ENCODE results near the gene LRPPRC. TPM values are rescaled to one million over a fixed set of nuclear protein-coding genes. Genes with fewer than 3 reads are reported as not detected.

Gene LRPPRC
- total and polyA plus RNA-seq, 9 of the 15 experiments (the other 6 are each of a cell fraction or from before 2014, with no cell fraction given) = 41.5 to 214 (median 138) TPM

DNA sequence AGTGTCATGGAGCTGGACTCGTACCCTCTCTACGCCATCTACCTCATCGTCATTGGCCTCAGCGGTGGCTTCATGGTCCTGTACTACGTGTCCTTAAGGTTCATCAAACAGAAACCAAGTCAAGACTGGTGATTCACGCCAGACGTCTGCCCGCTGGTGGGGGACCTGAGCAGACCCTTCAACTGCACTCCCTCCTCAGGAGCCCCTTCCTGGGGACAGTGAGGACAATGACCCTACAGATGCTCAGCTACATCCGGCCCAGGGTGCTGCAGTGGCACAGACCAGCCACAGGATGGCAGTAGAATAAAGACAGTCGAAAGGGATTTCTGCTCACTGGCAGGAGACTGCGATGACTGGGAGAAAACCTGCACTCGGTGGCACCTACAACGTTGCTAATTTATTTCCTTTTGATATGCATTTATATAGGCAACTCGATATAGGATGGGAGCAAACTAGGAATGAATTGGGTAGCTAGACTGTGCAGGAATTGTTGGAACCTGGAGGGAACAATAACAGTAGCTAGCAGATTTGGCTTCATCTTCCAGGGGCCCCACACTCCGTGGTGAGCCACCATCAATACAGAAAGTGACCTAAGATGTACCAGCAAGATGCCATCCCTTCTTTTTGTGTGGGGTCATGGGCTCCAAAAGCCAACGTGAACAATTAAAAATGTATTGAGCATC is 117.9 kb downstream of the LRPPRC start (continued):
- TF ChIP-seq, protein P1, sequence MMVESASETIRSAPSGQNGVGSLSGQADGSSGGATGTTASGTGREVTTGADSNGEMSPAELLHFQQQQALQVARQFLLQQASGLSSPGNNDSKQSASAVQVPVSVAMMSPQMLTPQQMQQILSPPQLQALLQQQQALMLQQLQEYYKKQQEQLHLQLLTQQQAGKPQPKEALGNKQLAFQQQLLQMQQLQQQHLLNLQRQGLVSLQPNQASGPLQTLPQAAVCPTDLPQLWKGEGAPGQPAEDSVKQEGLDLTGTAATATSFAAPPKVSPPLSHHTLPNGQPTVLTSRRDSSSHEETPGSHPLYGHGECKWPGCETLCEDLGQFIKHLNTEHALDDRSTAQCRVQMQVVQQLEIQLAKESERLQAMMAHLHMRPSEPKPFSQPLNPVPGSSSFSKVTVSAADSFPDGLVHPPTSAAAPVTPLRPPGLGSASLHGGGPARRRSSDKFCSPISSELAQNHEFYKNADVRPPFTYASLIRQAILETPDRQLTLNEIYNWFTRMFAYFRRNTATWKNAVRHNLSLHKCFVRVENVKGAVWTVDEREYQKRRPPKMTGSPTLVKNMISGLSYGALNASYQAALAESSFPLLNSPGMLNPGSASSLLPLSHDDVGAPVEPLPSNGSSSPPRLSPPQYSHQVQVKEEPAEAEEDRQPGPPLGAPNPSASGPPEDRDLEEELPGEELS (CRISPR knock-in tag; IDR thresholded peaks at IDR 0.05; ENCODE audit: borderline replicate concordance) = no peak
- TF ChIP-seq ZNF12 (CRISPR knock-in tag; IDR thresholded peaks at IDR 0.05) (no peak), KLF16 (IDR thresholded peaks at IDR 0.05) (peak; percentile 47; the same call in 1 of the 2 replicates), KLF6 (CRISPR knock-in tag; IDR thresholded peaks at IDR 0.05; ENCODE audit: borderline replicate concordance) (no peak), ETV5 (CRISPR knock-in tag; IDR thresholded peaks at IDR 0.05; ENCODE audit: low read depth) (peak; percentile 91), CTBP1 (IDR thresholded peaks at IDR 0.05; ENCODE audit: borderline replicate concordance) (peak; percentile 15; the same call in 1 of the 2 replicates), SMC3 (conservative IDR thresholded peaks at IDR 0.05; ENCODE audit: insufficient read depth, low read depth, low read length) (peak; percentile 85), STAG1 (CRISPR knock-in tag; IDR thresholded peaks at IDR 0.05; ENCODE audit: borderline replicate concordance) (peak; percentile 80; the same call in 1 of the 2 replicates), NELFE (IDR thresholded peaks at IDR 0.05; ENCODE audit: insufficient read depth, insufficient read length) (no peak), SPI1 (IDR thresholded peaks at IDR 0.05; ENCODE audit: borderline replicate concordance, low read depth, low read length) (no peak), PML (IDR thresholded peaks at IDR 0.05; ENCODE audit: low read length) (no peak), EHMT2 (IDR thresholded peaks at IDR 0.05) (no peak), CREM (IDR thresholded peaks at IDR 0.05; ENCODE audit: low read depth) (0 out of 2 replicates have a peak, but pooled peaks have one; percentile 11), TFAP4 (CRISPR knock-in tag; IDR thresholded peaks at IDR 0.05; ENCODE audit: borderline replicate concordance) (peak; percentile 22; the same call in 1 of the 2 replicates), ZNF655 (CRISPR knock-in tag; IDR thresholded peaks at IDR 0.05) (no peak), CBFB (CRISPR knock-in tag; IDR thresholded peaks at IDR 0.05) (no peak), ZNF3 (CRISPR knock-in tag; IDR thresholded peaks at IDR 0.05) (no peak)
- TF ChIP-seq, protein P2, sequence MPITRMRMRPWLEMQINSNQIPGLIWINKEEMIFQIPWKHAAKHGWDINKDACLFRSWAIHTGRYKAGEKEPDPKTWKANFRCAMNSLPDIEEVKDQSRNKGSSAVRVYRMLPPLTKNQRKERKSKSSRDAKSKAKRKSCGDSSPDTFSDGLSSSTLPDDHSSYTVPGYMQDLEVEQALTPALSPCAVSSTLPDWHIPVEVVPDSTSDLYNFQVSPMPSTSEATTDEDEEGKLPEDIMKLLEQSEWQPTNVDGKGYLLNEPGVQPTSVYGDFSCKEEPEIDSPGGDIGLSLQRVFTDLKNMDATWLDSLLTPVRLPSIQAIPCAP (CRISPR knock-in tag; IDR thresholded peaks at IDR 0.05; ENCODE audit: borderline replicate concordance) = no peak
- TF ChIP-seq, protein P3, sequence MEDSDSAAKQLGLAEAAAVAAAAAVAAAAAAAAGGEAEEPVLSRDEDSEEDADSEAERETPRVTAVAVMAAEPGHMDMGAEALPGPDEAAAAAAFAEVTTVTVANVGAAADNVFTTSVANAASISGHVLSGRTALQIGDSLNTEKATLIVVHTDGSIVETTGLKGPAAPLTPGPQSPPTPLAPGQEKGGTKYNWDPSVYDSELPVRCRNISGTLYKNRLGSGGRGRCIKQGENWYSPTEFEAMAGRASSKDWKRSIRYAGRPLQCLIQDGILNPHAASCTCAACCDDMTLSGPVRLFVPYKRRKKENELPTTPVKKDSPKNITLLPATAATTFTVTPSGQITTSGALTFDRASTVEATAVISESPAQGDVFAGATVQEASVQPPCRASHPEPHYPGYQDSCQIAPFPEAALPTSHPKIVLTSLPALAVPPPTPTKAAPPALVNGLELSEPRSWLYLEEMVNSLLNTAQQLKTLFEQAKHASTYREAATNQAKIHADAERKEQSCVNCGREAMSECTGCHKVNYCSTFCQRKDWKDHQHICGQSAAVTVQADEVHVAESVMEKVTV (CRISPR knock-in tag; IDR thresholded peaks at IDR 0.05) = peak; percentile 71

Measured in K562 (cell line).